ENCODE measurements around the gene RPUSD1.

- no peak for TF ChIP-seq CTCF (IDR thresholded peaks at IDR 0.05; ENCODE audit: extremely low read depth in 1 of 2, insufficient read depth in 1 of 2, low read depth in 1 of 2, low read length in 2 of 2)
- TF ChIP-seq POLR2A (IDR thresholded peaks at IDR 0.05; ENCODE audit: low read depth, low read length), result no peak
- no peak for TF ChIP-seq EZH2 (IDR thresholded peaks at IDR 0.05; ENCODE audit: borderline replicate concordance, low read depth, low read length, severe bottlenecking)
- no peak for TF ChIP-seq POLR2AphosphoS5 (IDR thresholded peaks at IDR 0.05; ENCODE audit: insufficient read depth, low read depth, low read length)
- no peak for TF ChIP-seq GATA2 (IDR thresholded peaks at IDR 0.05; ENCODE audit: insufficient read depth, insufficient read length, low read depth, low read length)
Measured at GRCh38 chr16:787321-787966, 737 bp downstream of the RPUSD1 start.
